ENCODE measurements around the gene SPATC1L.
"Not testable (repeated sequence)": the region's sequence is repeated elsewhere in the genome, so short reads cannot be mapped to it uniquely, and the experiment has no call there.

The SPATC1L gene

GRCh38 chr21:46200877-46201803 lies 16.9 kb upstream of the SPATC1L start:
- DNase-seq = not testable (repeated sequence)

GRCh38 chr21:46199436-46200373 lies 15.4 kb upstream of the SPATC1L start:
- DNase-seq = no peak

- no peak for DNase-seq
These were observed 12.5 kb upstream of the SPATC1L start for GRCh38 chr21:46196733-46197132.

- no peak for DNase-seq
These were observed 11.4 kb upstream of the SPATC1L start for GRCh38 chr21:46195595-46196195.

- no peak for DNase-seq
These were observed 10.4 kb upstream of the SPATC1L start for GRCh38 chr21:46194374-46195334.

GRCh38 chr21:46193829-46194373 lies 9.6 kb upstream of the SPATC1L start:
- no peak for DNase-seq

GRCh38 chr21:46191686-46192575 lies 7.7 kb upstream of the SPATC1L start:
- DNase-seq = no peak

GRCh38 chr21:46191257-46191685 lies 7.0 kb upstream of the SPATC1L start:
- DNase-seq = no peak

GRCh38 chr21:46190491-46191131 lies 6.4 kb upstream of the SPATC1L start:
- no peak for DNase-seq

GRCh38 chr21:46189959-46190490 lies 5.8 kb upstream of the SPATC1L start:
- no peak for DNase-seq

GRCh38 chr21:46189213-46189958 lies 5.1 kb upstream of the SPATC1L start:
- peak in 1 of 51 donors; percentile 43 for DNase-seq

- DNase-seq = peak in 18 of 51 donors; percentile 16 to 73 (median 49)
These were observed 4.3 kb upstream of the SPATC1L start for GRCh38 chr21:46188226-46189212.

GRCh38 chr21:46187814-46188213 lies 3.6 kb upstream of the SPATC1L start:
- no peak for DNase-seq

GRCh38 chr21:46187261-46187660 lies 3.0 kb upstream of the SPATC1L start:
- DNase-seq = no peak

- no peak for DNase-seq
These were observed 1.5 kb upstream of the SPATC1L start for GRCh38 chr21:46185716-46186115.
